ENCODE data around the gene LHX4.

DNA sequence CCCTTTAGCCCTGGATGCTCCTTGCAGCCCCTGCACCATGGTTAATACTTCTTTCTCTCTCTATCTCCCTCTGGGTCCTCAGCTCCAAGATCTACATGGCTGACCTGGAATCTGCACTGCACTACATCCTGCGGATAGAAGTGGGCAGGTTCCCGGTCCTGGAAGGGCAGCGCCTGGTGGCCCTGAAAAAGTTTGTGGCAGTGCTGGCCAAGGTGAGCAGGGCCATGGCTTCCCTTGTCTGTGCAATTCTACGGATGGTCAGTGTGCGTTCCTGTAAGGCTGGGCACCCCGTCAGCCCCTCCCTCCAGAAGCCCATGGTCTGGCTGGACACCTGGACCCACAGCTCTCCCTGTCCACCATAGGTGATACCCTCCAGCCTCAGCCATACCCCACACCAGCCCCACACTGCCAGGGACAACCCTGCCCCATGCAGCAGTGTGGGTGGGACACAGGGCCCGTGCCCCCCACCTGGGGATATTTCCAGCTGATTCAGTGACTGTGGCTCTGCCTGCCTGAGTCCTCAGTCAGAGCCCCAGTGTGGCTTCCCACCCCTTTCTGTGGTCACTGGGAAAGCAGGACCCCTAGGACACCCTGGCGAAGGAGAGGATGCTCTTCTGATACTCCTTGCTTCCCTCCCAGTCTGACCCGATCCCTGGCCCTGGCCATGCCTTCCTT is 44.0 kb upstream of the LHX4 start:
- TF ChIP-seq POLR2A (IDR thresholded peaks at IDR 0.05): no peak
- TF ChIP-seq, protein P1, sequence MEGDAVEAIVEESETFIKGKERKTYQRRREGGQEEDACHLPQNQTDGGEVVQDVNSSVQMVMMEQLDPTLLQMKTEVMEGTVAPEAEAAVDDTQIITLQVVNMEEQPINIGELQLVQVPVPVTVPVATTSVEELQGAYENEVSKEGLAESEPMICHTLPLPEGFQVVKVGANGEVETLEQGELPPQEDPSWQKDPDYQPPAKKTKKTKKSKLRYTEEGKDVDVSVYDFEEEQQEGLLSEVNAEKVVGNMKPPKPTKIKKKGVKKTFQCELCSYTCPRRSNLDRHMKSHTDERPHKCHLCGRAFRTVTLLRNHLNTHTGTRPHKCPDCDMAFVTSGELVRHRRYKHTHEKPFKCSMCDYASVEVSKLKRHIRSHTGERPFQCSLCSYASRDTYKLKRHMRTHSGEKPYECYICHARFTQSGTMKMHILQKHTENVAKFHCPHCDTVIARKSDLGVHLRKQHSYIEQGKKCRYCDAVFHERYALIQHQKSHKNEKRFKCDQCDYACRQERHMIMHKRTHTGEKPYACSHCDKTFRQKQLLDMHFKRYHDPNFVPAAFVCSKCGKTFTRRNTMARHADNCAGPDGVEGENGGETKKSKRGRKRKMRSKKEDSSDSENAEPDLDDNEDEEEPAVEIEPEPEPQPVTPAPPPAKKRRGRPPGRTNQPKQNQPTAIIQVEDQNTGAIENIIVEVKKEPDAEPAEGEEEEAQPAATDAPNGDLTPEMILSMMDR (IDR thresholded peaks at IDR 0.05 in 4 of 5, conservative IDR thresholded peaks at IDR 0.05 in 1 of 5): no peak
